Amygdala (tissue), 56 donors: ENCODE data around the gene DIP2C.

ENCODE experiments used
- DNase-seq, 56 donors: peaks; one replicate each; lab custom pipeline; 2025; lab: John Stamatoyannopoulos, UW

The DIP2C gene

GRCh38 chr10:241966-242643 is 447.4 kb downstream of the DIP2C start:
- no peak for DNase-seq

- peak in 16 of 56 donors; percentile 4 to 50 (median 21) for DNase-seq
Measured at GRCh38 chr10:241451-241850, 448.0 kb downstream of the DIP2C start.

GRCh38 chr10:239109-239508 is 450.4 kb downstream of the DIP2C start:
- no peak for DNase-seq

GRCh38 chr10:235915-236314 is 453.6 kb downstream of the DIP2C start:
- no peak for DNase-seq

GRCh38 chr10:234708-235406 is 454.6 kb downstream of the DIP2C start:
- no peak for DNase-seq

- no peak for DNase-seq
Measured at GRCh38 chr10:232878-233277, 456.6 kb downstream of the DIP2C start.

GRCh38 chr10:232061-232460 is 457.4 kb downstream of the DIP2C start:
- no peak for DNase-seq

- DNase-seq, result no peak
Measured at GRCh38 chr10:230758-231157, 458.7 kb downstream of the DIP2C start.

GRCh38 chr10:228366-228765 is 461.1 kb downstream of the DIP2C start:
- no peak for DNase-seq

- DNase-seq, result no peak
Measured at GRCh38 chr10:227014-227413, 462.5 kb downstream of the DIP2C start.

- DNase-seq, result no peak
Measured at GRCh38 chr10:226018-226417, 463.4 kb downstream of the DIP2C start.

- DNase-seq, result no peak
Measured at GRCh38 chr10:224571-224970, 464.9 kb downstream of the DIP2C start.
